ENCODE data around the gene SHANK3.
A peak's percentile ranks its signal among the peaks of the same experiment; 100 is the strongest.
"Not testable (repeated sequence)": the region's sequence is repeated elsewhere in the genome, so short reads cannot be mapped to it uniquely, and the experiment has no call there.

SHANK3 gene

DNA sequence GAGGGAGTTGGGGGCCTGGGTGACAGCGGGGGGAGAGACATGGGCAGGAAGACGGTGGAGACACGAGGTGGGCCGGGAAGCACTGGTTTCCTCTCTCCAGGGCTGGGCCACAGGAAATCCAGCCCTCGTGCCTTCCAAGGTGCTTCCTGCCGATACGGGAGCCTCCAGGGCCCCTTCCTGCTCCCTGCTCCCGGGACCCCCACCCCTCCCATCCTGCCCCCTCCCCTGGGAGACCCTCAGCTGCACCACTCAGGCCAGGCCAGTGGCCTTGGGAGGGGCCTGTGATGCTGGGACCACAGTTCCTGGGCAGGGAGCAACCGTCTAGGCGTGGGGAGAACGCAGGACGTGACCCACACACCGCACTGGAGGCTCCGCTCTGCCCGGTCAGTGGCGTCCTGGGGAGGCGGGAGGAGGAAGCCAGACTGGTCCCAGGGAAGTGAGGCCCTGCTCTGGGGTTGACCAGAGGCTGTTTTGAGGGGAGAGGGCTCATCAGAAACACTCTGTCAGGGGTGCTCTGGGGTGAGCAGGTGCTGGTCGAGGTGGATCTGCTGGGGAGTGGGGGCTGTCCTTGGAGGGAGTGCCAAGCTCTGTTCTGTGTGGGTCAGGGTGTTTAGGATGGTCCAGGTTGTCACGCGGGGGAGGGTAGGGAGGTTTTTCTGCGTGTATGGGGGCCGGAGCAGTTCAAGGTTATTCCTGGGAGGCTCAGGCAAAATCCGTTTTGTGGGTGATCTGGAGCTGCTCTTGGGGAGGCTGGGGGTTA, at the start of gene SHANK3:
Gene SHANK3, plus strand, starts transcription at position 353 of the 760 bp plus-strand sequence.
- no peak for DNase-seq

- no peak for DNase-seq
These were observed 48.1 kb upstream of the SHANK3 start for GRCh38 chr22:50624347-50625130.

DNA sequence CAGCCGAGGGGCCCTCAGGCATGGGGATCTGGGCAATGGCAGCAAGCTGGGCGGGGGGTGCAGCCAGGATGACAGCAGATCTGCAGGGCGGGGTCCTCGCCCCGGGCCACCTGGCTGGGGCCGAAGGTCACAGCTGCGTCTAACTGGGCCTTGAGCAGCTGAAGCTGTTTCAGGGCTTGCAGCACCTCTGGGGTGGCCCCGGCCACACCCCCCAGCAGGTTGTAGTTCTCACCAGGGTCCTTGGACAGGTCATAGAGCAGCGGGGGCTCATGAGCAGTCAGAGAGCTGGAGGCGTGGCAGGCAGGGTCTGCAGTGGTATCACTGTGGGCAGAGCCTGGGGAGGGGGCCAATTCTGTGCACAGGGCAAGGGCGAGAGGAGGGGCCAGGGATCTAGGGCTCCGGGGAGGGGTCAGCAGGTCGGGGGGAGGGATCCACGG, 47.5 kb upstream of the SHANK3 start:
- DNase-seq = no peak

DNA sequence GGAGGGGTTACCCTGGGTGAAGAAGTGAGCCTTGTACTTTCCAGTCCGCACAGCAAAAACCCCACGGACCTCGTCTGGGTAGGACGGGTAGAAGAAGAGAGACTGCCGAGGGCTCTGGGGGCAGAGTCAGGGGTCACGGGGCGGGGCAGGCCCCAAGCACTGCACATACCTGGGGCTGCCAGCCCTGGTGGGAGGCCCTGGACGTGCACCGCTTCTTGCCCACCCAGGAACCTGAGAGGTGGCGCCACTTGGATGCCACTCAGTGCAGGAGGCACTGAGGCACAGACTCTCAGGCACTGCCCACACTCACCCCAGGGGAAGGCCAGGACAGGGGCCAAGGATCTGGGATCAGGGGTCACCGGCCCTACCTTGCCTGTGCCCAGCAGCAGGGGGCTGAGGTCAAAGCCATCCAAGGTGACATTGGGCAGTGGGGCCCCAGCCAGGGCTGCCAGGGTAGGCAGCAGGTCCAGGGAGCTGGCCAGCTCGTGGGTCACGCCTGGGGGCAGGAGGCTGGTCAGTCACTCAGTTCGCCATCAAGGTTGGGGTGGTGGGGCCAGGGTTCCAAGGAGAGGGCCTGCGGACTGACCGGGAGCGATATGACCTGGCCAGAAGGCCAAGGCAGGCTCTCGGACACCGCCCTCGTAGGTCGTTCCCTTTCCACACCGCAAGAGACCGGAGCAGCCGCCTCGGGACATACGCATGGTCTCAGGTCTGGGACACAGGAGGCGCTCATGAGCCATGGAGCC, 46.9 kb upstream of the SHANK3 start:
- no peak for DNase-seq

DNA sequence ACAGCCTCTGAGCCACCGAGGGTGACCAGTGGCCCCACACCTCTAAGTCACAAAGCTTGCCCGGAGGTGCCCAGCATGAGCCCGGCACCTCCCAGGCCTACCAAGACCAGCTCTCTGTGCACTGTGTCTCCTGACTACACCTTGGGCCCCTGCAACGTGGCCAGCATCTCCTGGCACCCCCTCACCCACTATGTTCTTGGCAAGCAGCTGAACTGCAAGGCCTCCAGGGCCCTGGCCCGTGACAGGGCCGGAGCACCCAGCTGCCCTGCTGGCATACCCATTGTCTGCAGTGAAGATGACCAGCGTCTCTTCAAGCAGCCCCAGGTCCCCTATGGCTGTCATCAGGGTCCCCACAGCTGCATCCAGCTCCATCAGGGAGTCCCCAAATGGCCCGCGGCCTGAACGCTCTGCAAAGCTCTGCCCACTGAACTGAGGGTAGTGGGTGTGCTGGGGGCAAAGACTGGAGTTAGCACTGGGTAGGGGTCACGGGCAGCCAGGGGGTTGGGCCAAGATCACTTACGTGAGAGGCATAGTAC, 46.2 kb upstream of the SHANK3 start:
- no peak for DNase-seq

- no peak for DNase-seq
These were observed 45.6 kb upstream of the SHANK3 start for GRCh38 chr22:50626850-50627641.

DNA sequence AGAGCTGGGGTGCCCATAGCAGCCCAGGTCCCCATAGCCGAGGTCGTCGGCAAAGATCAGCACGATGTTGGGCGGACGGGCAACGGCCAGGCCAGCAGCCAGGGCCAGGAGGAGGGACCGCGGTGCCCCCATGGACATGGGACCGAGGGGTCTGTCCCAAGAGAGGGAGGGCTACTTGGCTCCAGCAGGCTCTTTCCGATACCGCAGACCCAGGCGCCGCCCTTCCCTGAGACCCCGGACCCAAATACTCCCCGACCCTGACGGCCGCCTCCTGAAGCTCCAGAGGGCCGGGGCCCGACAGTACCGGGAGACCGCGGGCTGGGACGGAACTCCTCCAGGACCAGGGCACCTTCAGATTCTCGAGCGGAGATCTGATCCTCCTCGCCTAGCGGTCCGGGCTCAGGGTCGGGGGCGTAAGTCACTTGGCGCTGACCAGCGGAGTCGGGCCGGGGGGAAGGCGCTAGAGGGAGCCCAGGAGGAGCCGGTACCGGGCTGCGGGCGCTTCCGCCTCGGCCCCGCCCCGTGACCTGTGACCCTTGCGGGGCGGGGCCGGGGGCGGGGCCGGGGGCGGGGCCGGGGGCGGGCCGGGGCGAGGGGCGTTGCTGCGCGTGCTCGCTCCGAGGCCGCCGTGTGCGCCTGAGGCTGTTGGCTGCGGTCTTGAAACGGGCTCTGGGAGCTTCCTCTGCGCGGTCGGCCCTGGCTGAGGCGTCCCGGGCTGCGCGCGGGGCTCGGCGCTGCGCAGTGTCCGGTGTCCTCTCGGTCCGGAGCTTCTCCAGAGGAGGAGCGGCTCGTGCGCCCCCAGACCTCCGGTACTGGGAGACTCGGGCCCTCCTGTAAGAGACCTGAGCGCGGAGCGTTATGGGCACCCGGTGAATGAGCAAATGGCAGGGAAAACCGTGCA, 44.7 kb upstream of the SHANK3 start, which contains the start of gene ARSA:
Gene ARSA, minus strand, starts transcription at position 511 of the 901 bp plus-strand sequence. Its CDS starts 373 bp downstream, at position 138.
- peak; percentile 16 to 90 (median 76) for DNase-seq

DNA sequence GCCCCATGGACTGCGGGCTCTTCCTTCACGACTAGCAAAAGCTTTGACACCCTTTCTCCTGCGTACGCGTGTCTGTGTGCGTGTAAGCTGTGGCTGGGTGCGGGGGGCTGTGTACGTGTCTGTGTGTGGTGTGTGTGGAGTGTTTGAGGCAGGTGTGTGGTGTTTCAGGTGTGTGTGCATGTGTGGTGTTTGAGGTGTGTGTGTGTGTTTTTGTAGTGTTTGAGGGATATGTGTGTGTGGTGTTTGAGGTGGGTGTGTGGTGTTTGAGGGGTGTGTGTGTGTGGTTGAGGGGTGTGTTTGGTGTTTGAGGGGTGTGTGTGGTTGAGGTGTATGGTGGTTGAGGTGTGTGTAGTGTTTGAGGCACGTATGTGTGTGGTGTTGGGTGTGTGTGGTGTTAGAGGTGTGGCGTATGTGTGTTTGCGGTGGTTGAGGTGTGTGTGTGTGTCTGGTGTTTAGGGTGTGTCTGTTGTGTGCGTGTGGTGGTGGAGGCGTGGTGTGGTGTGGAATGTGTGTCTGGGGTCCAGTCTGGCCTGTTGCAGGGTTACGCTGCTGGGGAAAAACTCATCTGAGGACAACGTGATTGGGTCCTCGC, 44.0 kb upstream of the SHANK3 start:
- DNase-seq = no peak

DNA sequence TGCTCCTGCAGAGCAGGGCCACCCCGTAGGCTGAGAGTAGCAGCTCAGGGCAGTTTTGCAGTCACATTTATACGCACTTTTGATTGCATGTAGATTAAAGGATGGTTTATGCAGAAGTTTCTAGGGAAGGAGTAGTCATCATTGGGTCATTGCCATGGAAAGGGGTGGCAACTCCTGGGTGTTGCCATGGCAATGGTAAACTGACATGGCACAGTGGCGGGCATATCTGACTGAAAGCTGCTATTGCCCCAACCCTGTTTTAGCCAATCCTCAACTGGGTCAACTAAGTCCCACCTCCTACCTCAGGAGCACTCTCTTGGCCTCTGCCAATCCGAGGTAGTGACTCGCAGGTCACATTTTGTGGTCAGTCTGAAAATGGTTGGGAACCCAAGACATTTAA, 42.2 kb upstream of the SHANK3 start:
- no peak for DNase-seq

DNA sequence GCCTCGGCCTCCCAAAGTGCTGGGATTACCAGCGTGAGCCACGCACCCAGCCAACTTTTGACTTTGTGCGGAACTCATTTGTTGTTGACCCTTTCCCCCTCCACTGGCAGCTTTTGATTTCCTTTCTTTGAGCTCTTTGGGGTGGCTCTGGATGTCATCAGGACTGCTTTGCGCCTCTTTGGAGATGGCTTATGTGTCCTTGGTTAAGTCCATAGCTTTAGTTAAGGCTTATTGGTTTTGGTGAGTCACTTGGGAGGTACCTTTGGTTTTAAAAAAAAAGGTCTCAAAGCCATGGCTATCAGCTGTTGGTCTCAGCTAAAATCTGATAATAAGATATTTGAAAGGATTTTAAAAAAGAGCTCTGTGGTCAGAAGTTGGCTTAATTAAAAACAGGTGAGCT, 39.5 kb upstream of the SHANK3 start:
- DNase-seq = no peak

- no peak for DNase-seq
These were observed 38.9 kb upstream of the SHANK3 start for GRCh38 chr22:50633771-50634170.

GRCh38 chr22:50635591-50635990, 37.0 kb upstream of the SHANK3 start:
- no peak for DNase-seq

DNA sequence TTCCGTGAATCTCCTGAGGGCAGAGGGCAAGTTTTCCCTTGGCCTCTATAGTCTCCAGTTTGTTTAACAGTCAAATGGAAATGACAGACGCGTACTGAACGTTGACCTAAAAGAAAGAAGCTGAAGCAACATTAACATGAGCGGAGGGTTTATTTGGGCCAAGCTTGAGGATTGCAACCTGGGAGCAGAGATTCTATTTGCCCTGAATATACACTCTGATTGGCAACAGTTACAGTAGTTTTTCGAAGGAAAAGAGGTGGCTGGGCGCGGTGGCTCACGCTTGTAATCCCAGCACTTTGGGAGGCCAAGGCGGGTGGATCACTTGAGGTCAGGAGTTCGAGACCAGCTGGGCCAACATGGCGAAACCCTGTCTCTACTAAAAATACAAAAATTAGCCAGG, 32.3 kb upstream of the SHANK3 start:
- DNase-seq = not testable (repeated sequence)

- DNase-seq = no peak
These were observed 31.6 kb upstream of the SHANK3 start for GRCh38 chr22:50640857-50641647.

- peak in 20 of 51 donors; percentile 11 to 52 (median 28) for DNase-seq
These were observed 30.7 kb upstream of the SHANK3 start for GRCh38 chr22:50641696-50642607.

- not testable (repeated sequence) for DNase-seq
These were observed 29.4 kb upstream of the SHANK3 start for GRCh38 chr22:50643021-50643820.

DNA sequence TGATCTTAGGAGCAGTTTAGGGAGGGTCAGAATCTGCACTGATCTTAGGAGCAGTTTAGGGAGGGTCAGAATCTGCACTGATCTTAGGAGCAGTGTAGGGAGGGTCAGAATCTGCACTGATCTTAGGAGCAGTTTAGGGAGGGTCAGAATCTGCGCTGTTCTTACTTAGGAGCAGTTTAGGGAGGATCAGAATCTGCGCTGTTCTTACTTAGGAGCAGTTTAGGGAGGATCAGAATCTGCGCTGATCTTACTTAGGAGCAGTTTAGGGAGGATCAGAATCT, 28.9 kb upstream of the SHANK3 start:
- not testable (repeated sequence) for DNase-seq
